Measurements from ENCODE around the gene ANGPTL7. TPM values are rescaled to one million over a fixed set of nuclear protein-coding genes. Genes with fewer than 3 reads are reported as not detected.

Gene ANGPTL7
- total RNA-seq, 4 donors from 2014 or later, result 2.2 to 13.5 (median 9.0) TPM

GRCh38 chr1:11198257-11198656 is 9.1 kb downstream of the ANGPTL7 start:
- ATAC-seq, result no peak
- H3K36me3 ChIP-seq, result peaks cover 0 to 100% of the 10 kb centered on the region in 2 donors
- no peak overlapping the region for H3K4me3 ChIP-seq
- no peaks in the 10 kb centered on the region for H3K4me1 ChIP-seq
- no peaks in the 10 kb centered on the region for H3K9me3 ChIP-seq
- H3K27me3 ChIP-seq, result no peaks in the 10 kb centered on the region
- no peak overlapping the region for H3K27ac ChIP-seq
- TF ChIP-seq POLR2AphosphoS5 (IDR thresholded peaks at IDR 0.05) (no peak), CTCF (IDR thresholded peaks at IDR 0.05) (no peak), POLR2A (IDR thresholded peaks at IDR 0.05) (no peak)
- WGBS, 2 donors (ENCODE audit: low coverage in 1 of 2), result 66 to 92% methylated on average over 2 to 4 of the region's 4 CpGs

- WGBS, 2 donors (ENCODE audit: low coverage in 1 of 2), result 93 to 100% methylated on average over 1 to 2 of the region's 2 CpGs
- H3K27me3 ChIP-seq, result no peaks in the 10 kb centered on the region
- no peak for ATAC-seq
- TF ChIP-seq CTCF (IDR thresholded peaks at IDR 0.05) (no peak), EP300 (IDR thresholded peaks at IDR 0.05) (no peak), POLR2AphosphoS5 (IDR thresholded peaks at IDR 0.05) (no peak), POLR2A (IDR thresholded peaks at IDR 0.05) (no peak)
- H3K4me1 ChIP-seq, result no peaks in the 10 kb centered on the region
- H3K27ac ChIP-seq, result no peak overlapping the region
- peaks cover 3 to 100% of the 10 kb centered on the region in 2 donors for H3K36me3 ChIP-seq
- no peak overlapping the region for H3K4me3 ChIP-seq
- no peaks in the 10 kb centered on the region for H3K9me3 ChIP-seq
These were observed 9.9 kb downstream of the ANGPTL7 start for GRCh38 chr1:11198851-11199594.

GRCh38 chr1:11204396-11205190 is 15.4 kb downstream of the ANGPTL7 start:
- H3K27ac ChIP-seq, result no peak overlapping the region
- H3K27me3 ChIP-seq, result no peaks in the 10 kb centered on the region
- H3K4me3 ChIP-seq, result no peak overlapping the region
- WGBS, 2 donors (ENCODE audit: low coverage in 1 of 2), result 87 to 91% methylated on average over 7 to 10 of the region's 11 CpGs
- TF ChIP-seq CTCF (IDR thresholded peaks at IDR 0.05) (no peak), EP300 (IDR thresholded peaks at IDR 0.05) (no peak), POLR2AphosphoS5 (IDR thresholded peaks at IDR 0.05) (no peak), POLR2A (IDR thresholded peaks at IDR 0.05) (no peak)
- ATAC-seq, result no peak
- H3K4me1 ChIP-seq, result peaks cover 0 to 15% (median 4%) of the 10 kb centered on the region in 3 donors
- H3K9me3 ChIP-seq, result no peaks in the 10 kb centered on the region
- peaks cover 3 to 94% of the 10 kb centered on the region in 2 donors for H3K36me3 ChIP-seq

- Histone ChIP-seq H3K27ac (peak overlapping the region in 3 of 4 donors; percentile 14 to 42 (median 35)), H3K4me3 (no peak overlapping the region), H3K9me3 (no peaks in the 10 kb centered on the region), H3K27me3 (no peaks in the 10 kb centered on the region), H3K36me3 (peaks cover 3 to 94% of the 10 kb centered on the region in 2 donors), H3K4me1 (peaks cover 0 to 15% (median 4%) of the 10 kb centered on the region in 3 donors)
- WGBS, 2 donors (ENCODE audit: low coverage in 1 of 2), result 59 to 75% methylated on average over 5 of the region's 6 CpGs
- no peak for TF ChIP-seq POLR2AphosphoS5 (IDR thresholded peaks at IDR 0.05)
- no peak for TF ChIP-seq POLR2A (IDR thresholded peaks at IDR 0.05)
- no peak for TF ChIP-seq CTCF (IDR thresholded peaks at IDR 0.05)
- no peak for TF ChIP-seq EP300 (IDR thresholded peaks at IDR 0.05)
- peak; percentile 67 for ATAC-seq
These were observed 18.9 kb downstream of the ANGPTL7 start for GRCh38 chr1:11207898-11208611.

Data from gastroesophageal sphincter (tissue), 4 donors.